Nephron (organoid): ENCODE results near the gene PDE3A.

Experiments used
- H3K27ac Mint-ChIP-seq, 3 experiments: 2 replicates each; pipeline ENCODE4 v1.8.0; 2020; ENCODE audit warnings: mixed read lengths in 3 of 3, mild to moderate bottlenecking in 2 of 3, moderate library complexity in 1 of 3
- H3K27me3 Mint-ChIP-seq: 2 replicates; pipeline ENCODE4 v1.8.0; 2021; ENCODE audit warnings: low read depth, mild to moderate bottlenecking, moderate library complexity, mixed read lengths
- H3K36me3 Mint-ChIP-seq: 2 replicates; pipeline ENCODE4 v1.8.0; 2020; ENCODE audit warnings: low read depth, mixed read lengths
- H3K4me1 Mint-ChIP-seq: 2 replicates; pipeline ENCODE4 v1.8.0; 2020; ENCODE audit warnings: mixed read lengths
- H3K4me3 Mint-ChIP-seq, 3 experiments: 2 replicates each; pipeline ENCODE4 v1.8.0; 2020; ENCODE audit warnings: mild to moderate bottlenecking in 3 of 3, mixed read lengths in 3 of 3, moderate library complexity in 2 of 3
- H3K9me3 Mint-ChIP-seq: 2 replicates; pipeline ENCODE4 v1.8.0; 2020; ENCODE audit warnings: mixed read lengths
- TF ChIP-seq, protein P1 (sequence below), 3 experiments: fragments of 200-600 bp; sonication (generic); IDR thresholded peaks; one replicate each; pipeline ENCODE4 v1.5.0; 2021; ENCODE audit warnings: antibody characterized with exemption in 3 of 3; ENCODE audit not compliant: unreplicated experiment in 3 of 3

Gene PDE3A

DNA sequence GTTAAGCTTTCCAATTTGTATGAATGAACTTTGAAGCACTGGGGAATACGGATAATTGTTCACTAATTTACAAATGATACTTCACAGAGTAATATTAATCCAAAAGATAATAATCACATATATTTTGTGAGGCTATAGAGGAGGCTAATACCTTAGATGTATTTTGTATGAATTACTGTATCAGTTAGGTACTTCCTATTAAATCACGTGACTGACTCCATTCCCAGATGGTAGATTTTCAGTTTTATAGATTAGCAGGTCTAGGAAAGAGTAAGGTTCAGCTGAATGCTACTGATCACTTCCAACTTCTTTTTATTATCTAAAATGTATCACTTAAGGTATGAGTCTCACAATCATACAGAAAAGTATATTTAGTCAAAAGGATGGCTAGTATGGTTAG, 133.6 kb downstream of the PDE3A start:
- Mint-ChIP-seq H3K27me3 (no peaks in the 10 kb centered on the region), H3K36me3 (no peaks in the 10 kb centered on the region), H3K9me3 (no peaks in the 10 kb centered on the region), H3K4me3 (no peak overlapping the region), H3K27ac (no peak overlapping the region), H3K4me1 (no peaks in the 10 kb centered on the region)
- TF ChIP-seq, protein P1, sequence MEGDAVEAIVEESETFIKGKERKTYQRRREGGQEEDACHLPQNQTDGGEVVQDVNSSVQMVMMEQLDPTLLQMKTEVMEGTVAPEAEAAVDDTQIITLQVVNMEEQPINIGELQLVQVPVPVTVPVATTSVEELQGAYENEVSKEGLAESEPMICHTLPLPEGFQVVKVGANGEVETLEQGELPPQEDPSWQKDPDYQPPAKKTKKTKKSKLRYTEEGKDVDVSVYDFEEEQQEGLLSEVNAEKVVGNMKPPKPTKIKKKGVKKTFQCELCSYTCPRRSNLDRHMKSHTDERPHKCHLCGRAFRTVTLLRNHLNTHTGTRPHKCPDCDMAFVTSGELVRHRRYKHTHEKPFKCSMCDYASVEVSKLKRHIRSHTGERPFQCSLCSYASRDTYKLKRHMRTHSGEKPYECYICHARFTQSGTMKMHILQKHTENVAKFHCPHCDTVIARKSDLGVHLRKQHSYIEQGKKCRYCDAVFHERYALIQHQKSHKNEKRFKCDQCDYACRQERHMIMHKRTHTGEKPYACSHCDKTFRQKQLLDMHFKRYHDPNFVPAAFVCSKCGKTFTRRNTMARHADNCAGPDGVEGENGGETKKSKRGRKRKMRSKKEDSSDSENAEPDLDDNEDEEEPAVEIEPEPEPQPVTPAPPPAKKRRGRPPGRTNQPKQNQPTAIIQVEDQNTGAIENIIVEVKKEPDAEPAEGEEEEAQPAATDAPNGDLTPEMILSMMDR (IDR thresholded peaks at IDR 0.05; ENCODE audit: unreplicated experiment in 3 of 3), result no peak

DNA sequence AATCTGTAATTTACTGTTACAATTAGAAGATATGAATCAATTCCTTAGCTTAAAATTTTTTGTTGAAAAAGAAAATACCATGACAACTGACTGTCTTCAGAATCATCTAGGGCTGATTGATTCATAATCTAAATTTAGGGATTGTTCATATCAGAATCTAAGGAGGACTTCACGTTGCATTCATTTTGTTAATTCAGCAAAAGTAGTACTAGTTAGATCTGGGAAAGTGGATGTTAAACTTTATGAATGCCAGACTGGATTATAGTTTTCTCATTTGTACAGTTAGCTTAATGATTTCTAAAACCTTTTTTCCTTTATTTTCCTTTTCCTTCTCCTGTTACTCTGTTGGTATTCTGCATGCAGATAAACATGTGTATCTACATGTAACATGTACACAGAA, 135.5 kb downstream of the PDE3A start:
- no peaks in the 10 kb centered on the region for H3K36me3 Mint-ChIP-seq
- H3K9me3 Mint-ChIP-seq, result no peaks in the 10 kb centered on the region
- H3K4me1 Mint-ChIP-seq, result no peaks in the 10 kb centered on the region
- H3K27me3 Mint-ChIP-seq, result no peaks in the 10 kb centered on the region
- H3K4me3 Mint-ChIP-seq, result no peak overlapping the region
- no peak overlapping the region for H3K27ac Mint-ChIP-seq
- TF ChIP-seq, protein P1 (IDR thresholded peaks at IDR 0.05; ENCODE audit: unreplicated experiment in 3 of 3), result no peak

DNA sequence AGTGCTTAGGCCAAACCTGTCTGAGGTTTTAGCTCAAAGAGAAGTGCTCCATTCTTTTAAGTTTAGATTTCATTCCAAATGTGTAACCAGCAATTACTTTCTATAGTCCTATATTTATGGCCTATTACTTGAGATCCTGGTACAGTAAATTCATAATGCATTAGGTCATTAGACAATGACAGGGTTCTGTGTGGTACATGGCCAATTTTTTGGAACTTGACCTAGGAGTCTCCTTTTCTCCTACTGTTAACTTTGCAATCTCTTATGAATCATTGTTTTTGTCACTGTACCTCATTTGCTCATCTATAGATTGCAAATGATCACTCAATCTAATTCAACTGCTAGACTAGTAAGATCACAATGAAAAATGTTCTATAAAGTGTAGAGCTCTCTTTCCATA, 136.7 kb downstream of the PDE3A start:
- no peaks in the 10 kb centered on the region for H3K36me3 Mint-ChIP-seq
- H3K4me1 Mint-ChIP-seq, result no peaks in the 10 kb centered on the region
- TF ChIP-seq, protein P1 (IDR thresholded peaks at IDR 0.05; ENCODE audit: unreplicated experiment in 3 of 3), result no peak
- no peak overlapping the region for H3K27ac Mint-ChIP-seq
- no peaks in the 10 kb centered on the region for H3K27me3 Mint-ChIP-seq
- no peaks in the 10 kb centered on the region for H3K9me3 Mint-ChIP-seq
- no peak overlapping the region for H3K4me3 Mint-ChIP-seq

DNA sequence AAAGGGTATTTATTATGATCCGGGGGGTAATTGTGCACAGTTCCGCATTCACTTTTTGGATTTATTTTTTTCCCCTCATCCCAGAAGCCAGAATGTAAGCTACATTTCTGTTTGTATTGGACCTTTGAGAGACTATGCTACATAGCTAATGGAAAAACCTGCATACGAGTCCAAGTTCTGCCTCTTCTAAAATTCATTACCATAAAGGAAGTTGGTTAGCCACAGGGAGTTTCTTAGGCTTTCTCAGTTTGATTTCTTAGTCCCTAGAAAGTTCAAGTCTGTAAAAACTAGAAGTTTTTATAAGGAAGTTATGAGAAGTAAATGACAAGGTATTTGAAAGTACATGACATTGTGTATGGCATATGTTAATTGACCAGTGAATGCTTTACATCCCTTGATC, 138.7 kb downstream of the PDE3A start:
- TF ChIP-seq, protein P1 (IDR thresholded peaks at IDR 0.05; ENCODE audit: unreplicated experiment in 3 of 3), result no peak
- Mint-ChIP-seq H3K4me1 (no peaks in the 10 kb centered on the region), H3K9me3 (no peaks in the 10 kb centered on the region), H3K27me3 (no peaks in the 10 kb centered on the region), H3K4me3 (no peak overlapping the region), H3K27ac (no peak overlapping the region), H3K36me3 (no peaks in the 10 kb centered on the region)

DNA sequence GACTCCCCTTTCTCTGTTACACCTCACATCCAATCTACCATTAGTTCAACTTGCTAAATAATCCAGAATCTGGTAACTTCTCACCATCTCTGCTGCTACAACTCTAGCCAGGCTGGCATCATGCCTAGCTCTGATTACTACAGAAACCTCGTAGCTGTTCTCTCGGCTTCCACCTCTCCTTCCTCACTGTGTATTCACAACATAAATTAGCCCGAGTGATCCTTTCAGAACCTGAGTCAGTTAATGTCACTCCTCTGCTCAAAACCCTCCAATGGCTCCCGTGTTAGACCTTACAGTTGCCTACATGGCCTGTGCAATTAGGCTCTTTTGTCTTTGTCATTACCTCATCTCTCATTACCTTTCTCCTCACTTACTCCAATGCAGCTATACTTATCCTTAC, 139.4 kb downstream of the PDE3A start:
- H3K9me3 Mint-ChIP-seq, result no peaks in the 10 kb centered on the region

DNA sequence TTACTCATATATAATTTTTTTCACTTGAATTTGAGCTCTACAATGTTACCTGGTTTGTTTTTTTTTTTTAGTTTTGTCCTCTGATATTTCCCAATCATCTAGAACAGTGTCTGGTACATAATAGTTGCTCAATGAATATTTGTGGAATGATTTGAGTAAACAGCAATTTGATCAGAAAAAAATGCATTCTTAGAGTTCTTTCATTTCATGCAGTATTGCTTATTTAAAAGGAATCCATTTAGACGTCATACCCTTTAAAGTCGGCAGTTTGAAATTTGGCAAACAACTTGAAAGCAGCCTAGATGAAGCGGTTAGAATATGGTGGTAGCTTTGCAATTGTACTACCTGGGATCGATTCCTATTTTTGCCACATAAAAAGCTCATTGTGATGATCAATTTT, 140.0 kb downstream of the PDE3A start:
- Mint-ChIP-seq H3K9me3 (no peaks in the 10 kb centered on the region), H3K4me3 (no peak overlapping the region), H3K4me1 (no peaks in the 10 kb centered on the region), H3K27me3 (no peaks in the 10 kb centered on the region), H3K36me3 (no peaks in the 10 kb centered on the region), H3K27ac (no peak overlapping the region)
- TF ChIP-seq, protein P1 (IDR thresholded peaks at IDR 0.05; ENCODE audit: unreplicated experiment in 3 of 3), result no peak

More for the DNA sequence above, 139.4 kb downstream of the PDE3A start:
- H3K4me3 Mint-ChIP-seq, result no peak overlapping the region
- H3K27ac Mint-ChIP-seq, result no peak overlapping the region
- H3K27me3 Mint-ChIP-seq, result no peaks in the 10 kb centered on the region
- H3K36me3 Mint-ChIP-seq, result no peaks in the 10 kb centered on the region
- H3K4me1 Mint-ChIP-seq, result no peaks in the 10 kb centered on the region
- TF ChIP-seq, protein P1 (IDR thresholded peaks at IDR 0.05; ENCODE audit: unreplicated experiment in 3 of 3), result no peak
